H1 (cell line): ENCODE results near the gene TNN. TPM values are rescaled to one million over a fixed set of nuclear protein-coding genes. Genes with fewer than 3 reads are reported as not detected.

Source experiments
- CTCF ChIA-PET: fragments of 300-600 bp; sonication (Branson Sonifier 250); formaldehyde crosslinking; loops from one replicate; lab custom pipeline; 2021; ENCODE audit not compliant: partially characterized antibody; lab: Charles Lee
- POLR2A ChIA-PET: fragments of 300-600 bp; sonication (Branson Sonifier 250); formaldehyde crosslinking; loops from one replicate; lab custom pipeline; 2021; ENCODE audit warnings: inconsistent platforms; ENCODE audit not compliant: partially characterized antibody; lab: Charles Lee
- DNase-seq, 2 experiments: peaks; one replicate each; pipeline versions ENCODE4 v3.0.0 to v3.0.0-alpha.2; 2010 to 2022; ENCODE audit warnings: low spot score in 2 of 2, low read depth in 1 of 2, mixed read lengths in 1 of 2
- FAIRE-seq: peaks from 2 replicates; lab custom pipeline; 2011; peaks lifted over from hg19 to GRCh38; lab: Jason Lieb, UNC
- H2AFZ ChIP-seq: 2 replicates; pipeline ENCODE4 v1.8.1; 2012; ENCODE audit warnings: low read length, inconsistent platforms
- H2AK5ac ChIP-seq: 2 replicates; pipeline ENCODE4 v1.6.1; 2013; ENCODE audit warnings: low read depth, low read length
- H2BK120ac ChIP-seq: replicated peaks from 2 replicates; pipeline ENCODE3; 2013; ENCODE audit warnings: low read depth, low read length, inconsistent platforms
- H2BK12ac ChIP-seq: 2 replicates; pipeline ENCODE4 v1.6.1; 2013; ENCODE audit warnings: low read depth, low read length
- H2BK15ac ChIP-seq: 2 replicates; pipeline ENCODE4 v1.6.1; 2013; ENCODE audit warnings: low read length
- H2BK20ac ChIP-seq: 2 replicates; pipeline ENCODE4 v1.6.1; 2013; ENCODE audit warnings: low read length
- H2BK5ac ChIP-seq: 2 replicates; pipeline ENCODE4 v1.6.1; 2013; ENCODE audit warnings: low read depth, low read length
- H3K14ac ChIP-seq: 2 replicates; pipeline ENCODE4 v1.6.1; 2013; ENCODE audit warnings: inconsistent platforms; ENCODE audit not compliant: insufficient read length
- H3K18ac ChIP-seq: 2 replicates; pipeline ENCODE4 v1.6.1; 2013; ENCODE audit warnings: low read length; ENCODE audit errors: extremely low read depth
- H3K23ac ChIP-seq: 2 replicates; pipeline ENCODE4 v1.6.1; 2013; ENCODE audit warnings: inconsistent platforms; ENCODE audit not compliant: insufficient read length
- H3K23me2 ChIP-seq: 2 replicates; pipeline ENCODE4 v1.6.1; 2013; ENCODE audit warnings: low read depth, low read length
- H3K27ac ChIP-seq: 2 replicates; pipeline ENCODE4 v1.6.1; 2011; ENCODE audit warnings: low read depth, low read length, inconsistent platforms
- H3K27me3 ChIP-seq, 4 experiments: replicated peaks in 1 of 4; 1 replicate in 1 of 4; 2 replicates in 3 of 4; pipeline versions ENCODE4 v1.6.1 to v1.8.1; 2011 to 2013; ENCODE audit warnings: low read length in 3 of 4, mild to moderate bottlenecking in 3 of 4, inconsistent platforms in 2 of 4, mixed read lengths in 2 of 4, moderate library complexity in 1 of 4; ENCODE audit not compliant: control insufficient read depth in 3 of 4, insufficient read depth in 3 of 4; ENCODE audit errors: extremely low read depth in 1 of 4
- H3K36me3 ChIP-seq, 4 experiments: 2 replicates each; pipeline versions ENCODE4 v1.6.1 to v1.8.1; 2011 to 2013; ENCODE audit warnings: mild to moderate bottlenecking in 4 of 4, low read length in 3 of 4, moderate library complexity in 2 of 4, control low read depth in 1 of 4, inconsistent platforms in 1 of 4; ENCODE audit not compliant: insufficient read depth in 4 of 4, control insufficient read depth in 2 of 4
- H3K4ac ChIP-seq: replicated peaks from 2 replicates; pipeline ENCODE3; 2013; ENCODE audit warnings: low read length, low read depth, mixed read lengths, inconsistent platforms; ENCODE audit not compliant: insufficient read length
- H3K4me1 ChIP-seq, 4 experiments: replicated peaks in 1 of 4; 1 replicate in 1 of 4; 2 replicates in 3 of 4; pipeline versions ENCODE4 v1.6.1 to v1.8.1; 2011 to 2013; ENCODE audit warnings: low read length in 3 of 4, inconsistent platforms in 2 of 4, mixed read lengths in 1 of 4; ENCODE audit not compliant: insufficient read depth in 4 of 4, control insufficient read depth in 3 of 4
- H3K4me2 ChIP-seq, 2 experiments: 2 replicates each; pipeline versions ENCODE4 v1.6.1 to v1.8.1; 2011 to 2013; ENCODE audit warnings: low read depth in 2 of 2, low read length in 2 of 2, control low read depth in 1 of 2, inconsistent platforms in 1 of 2, mild to moderate bottlenecking in 1 of 2; ENCODE audit not compliant: insufficient read depth in 1 of 2
- H3K4me3 ChIP-seq, 4 experiments: fragments of 200-600, 300-600 bp in 1 of 4; sonication (generic), shearing (Covaris generic), sonication (Bioruptor Twin) in 1 of 4; 2 replicates each; pipeline versions ENCODE4 v1.5.1 to v1.8.1; 2011 to 2016; ENCODE audit warnings: low read length in 4 of 4, low read depth in 3 of 4, control low read depth in 2 of 4, inconsistent platforms in 2 of 4, mild to moderate bottlenecking in 2 of 4, mixed read lengths in 1 of 4, moderate library complexity in 1 of 4; ENCODE audit not compliant: insufficient read depth in 2 of 4; ENCODE audit errors: extremely low read depth in 1 of 4
- H3K56ac ChIP-seq: replicated peaks from 2 replicates; pipeline ENCODE3; 2013; ENCODE audit warnings: low read depth, mild to moderate bottlenecking, mixed read lengths, low read length, inconsistent platforms; ENCODE audit not compliant: insufficient read length
- H3K79me1 ChIP-seq: 2 replicates; pipeline ENCODE4 v1.6.1; 2013; ENCODE audit warnings: low read depth, low read length, control low read depth
- H3K79me2 ChIP-seq, 2 experiments: 2 replicates each; pipeline versions ENCODE4 v1.6.1 to v1.8.1; 2012 to 2013; ENCODE audit warnings: low read length in 2 of 2, mild to moderate bottlenecking in 2 of 2, inconsistent platforms in 1 of 2; ENCODE audit not compliant: insufficient read depth in 2 of 2, control insufficient read depth in 1 of 2
- H3K9ac ChIP-seq, 4 experiments: replicated peaks in 1 of 4; 1 replicate in 1 of 4; 2 replicates in 3 of 4; pipeline versions ENCODE4 v1.6.1 to v1.8.1; 2011 to 2013; ENCODE audit warnings: low read depth in 3 of 4, low read length in 3 of 4, control low read depth in 2 of 4, mild to moderate bottlenecking in 2 of 4, moderate library complexity in 2 of 4, inconsistent platforms in 1 of 4; ENCODE audit errors: extremely low read depth in 1 of 4
- H3K9me3 ChIP-seq, 2 experiments: 2 replicates each; pipeline versions ENCODE4 v1.6.1 to v1.8.1; 2012 to 2013; ENCODE audit warnings: mild to moderate bottlenecking in 2 of 2, moderate library complexity in 2 of 2, control low read depth in 1 of 2, inconsistent platforms in 1 of 2, low read depth in 1 of 2, low read length in 1 of 2, mixed read lengths in 1 of 2; ENCODE audit not compliant: insufficient read depth in 2 of 2
- H4K20me1 ChIP-seq, 2 experiments: replicated peaks in 1 of 2; 2 replicates each; pipeline versions ENCODE3 to v1.8.1; 2011 to 2013; ENCODE audit warnings: inconsistent platforms in 2 of 2, low read length in 2 of 2, mild to moderate bottlenecking in 1 of 2; ENCODE audit not compliant: insufficient read depth in 2 of 2, control insufficient read depth in 1 of 2
- H4K5ac ChIP-seq: 2 replicates; pipeline ENCODE4 v1.6.1; 2013; ENCODE audit warnings: low read length, low read depth, mixed read lengths, inconsistent platforms; ENCODE audit not compliant: insufficient read length
- H4K8ac ChIP-seq: 2 replicates; pipeline ENCODE4 v1.8.0; 2013; ENCODE audit warnings: mild to moderate bottlenecking, moderate library complexity, low read length, inconsistent platforms; ENCODE audit not compliant: insufficient read depth; ENCODE audit errors: extremely low read depth
- H4K91ac ChIP-seq: replicated peaks from 2 replicates; pipeline ENCODE3; 2013; ENCODE audit warnings: low read length, mixed read lengths, inconsistent platforms; ENCODE audit not compliant: insufficient read length
- ATF3 ChIP-seq: IDR thresholded peaks from 2 replicates; pipeline ENCODE4 v1.6.1; 2011; ENCODE audit warnings: low read depth, mild to moderate bottlenecking, low read length; ENCODE audit not compliant: insufficient read depth
- JUND ChIP-seq: IDR thresholded peaks from 2 replicates; pipeline ENCODE4 v1.6.1; 2011; ENCODE audit warnings: mild to moderate bottlenecking, improper control_type of control experiment, low read length
- KDM1A ChIP-seq: fragments of 200-600, 300-600 bp; sonication (generic); IDR thresholded peaks from 2 replicates; pipeline ENCODE4 v1.7.1; 2016; ENCODE audit warnings: mild to moderate bottlenecking, low read length, borderline replicate concordance
- WGBS, 2 experiments: shearing (Covaris generic) in 1 of 2; methylation state at CpG; one replicate each; pipeline versions ENCODE4 v1.1.6 to v1.1.7; 2013 to 2015; ENCODE audit warnings: low lambda C conversion rate in 2 of 2, mixed read lengths in 2 of 2, inconsistent platforms in 1 of 2, low coverage in 1 of 2, missing lambda C conversion rate in 1 of 2; ENCODE audit not compliant: insufficient replicate concordance in 2 of 2, insufficient coverage in 1 of 2, insufficient read length in 1 of 2; ENCODE audit errors: extremely low coverage in 1 of 2, missing lambda C conversion rate in 1 of 2; 5-methylcytosine and 5-hydroxymethylcytosine counted together
- polyA plus RNA-seq, 7 experiments: library from polyadenylated mRNA; depleted of rRNA in 3 of 7; stranded (reverse) in 5 of 7; unstranded in 2 of 7; fragments of >200 nt in 5 of 7; fragments of 200-250 nt in 2 of 7; gene quantifications; 1 replicate in 5 of 7; 2 replicates in 1 of 7; 4 replicates in 1 of 7; pipeline versions ENCODE4 v1.2.1 to v1.2.3, GENCODE V29; 2011 to 2013; ENCODE audit warnings: missing spikeins in 2 of 7, mixed read lengths in 2 of 7
- total RNA-seq: library from RNA; stranded (reverse); fragmentation: NEBNext Ultra II Directional; extraction: Animal tissue kit (Norgen Biotek cat#: 25700); gene quantifications from 2 replicates; pipeline ENCODE4 v1.2.1, GENCODE V29; 2021

TNN gene
- total and polyA plus RNA-seq, 2 of the 8 experiments (the other 6 are each of a cell fraction or from before 2014, with no cell fraction given), result 0.21 to 0.30 TPM

GRCh38 chr1:175071276-175071943 is 3.8 kb downstream of the TNN start:
- Histone ChIP-seq H3K79me2 (no peaks in the 10 kb centered on the region), H3K9ac (no peak overlapping the region)

More at GRCh38 chr1:175071276-175071943, 3.8 kb downstream of the TNN start:
- Histone ChIP-seq H3K79me1 (no peaks in the 10 kb centered on the region), H4K5ac (no peak overlapping the region), H2BK20ac (peak overlapping the region; percentile 13), H3K27ac (no peak overlapping the region), H3K4ac (no peak overlapping the region), H3K18ac (no peak overlapping the region), H3K14ac (no peak overlapping the region), H3K36me3 (no peaks in the 10 kb centered on the region), H3K4me2 (0 out of 4 replicates have a peak overlapping the region, but pooled peaks of 1 of the 2 experiments have one; percentile 1), H2BK5ac (no peak overlapping the region), H2AFZ (no peak overlapping the region), H3K9me3 (no peaks in the 10 kb centered on the region), H2AK5ac (no peak overlapping the region), H2BK15ac (no peak overlapping the region; the same call in 1 of the 2 replicates), H3K4me1 (peaks cover 6 to 18% (median 11%) of the 10 kb centered on the region in 4 experiments), H3K56ac (no peak overlapping the region), H4K8ac (no peak overlapping the region), H3K4me3 (no peak overlapping the region), H2BK120ac (peak overlapping the region; percentile 40), H4K91ac (peak overlapping the region; percentile 36), H4K20me1 (no peaks in the 10 kb centered on the region), H3K27me3 (no peaks in the 10 kb centered on the region), H3K23ac (no peak overlapping the region), H3K23me2 (no peaks in the 10 kb centered on the region), H2BK12ac (no peak overlapping the region)
- ChIA-PET POLR2A (no interaction called here), CTCF (interaction anchor here (0.7 kb wide), 1 partner anchor 121 kb away, joined by 3 read pairs; no protein-coding TSS in a partner anchor)
- FAIRE-seq, result no peak
- TF ChIP-seq KDM1A (peak; percentile 82; the same call in 1 of the 2 replicates), JUND (no peak), ATF3 (no peak)
- DNase-seq, result no peak
- WGBS, 2 experiments, result 79% methylated on average over 3 of the region's 3 CpGs; no CpG with 5 or more reads in 1 of the 2 experiments
